ENCODE results near the gene TYW1B.
"Not testable (repeated sequence)": the region's sequence is repeated elsewhere in the genome, so short reads cannot be mapped to it uniquely, and the experiment has no call there.

TYW1B gene

DNA sequence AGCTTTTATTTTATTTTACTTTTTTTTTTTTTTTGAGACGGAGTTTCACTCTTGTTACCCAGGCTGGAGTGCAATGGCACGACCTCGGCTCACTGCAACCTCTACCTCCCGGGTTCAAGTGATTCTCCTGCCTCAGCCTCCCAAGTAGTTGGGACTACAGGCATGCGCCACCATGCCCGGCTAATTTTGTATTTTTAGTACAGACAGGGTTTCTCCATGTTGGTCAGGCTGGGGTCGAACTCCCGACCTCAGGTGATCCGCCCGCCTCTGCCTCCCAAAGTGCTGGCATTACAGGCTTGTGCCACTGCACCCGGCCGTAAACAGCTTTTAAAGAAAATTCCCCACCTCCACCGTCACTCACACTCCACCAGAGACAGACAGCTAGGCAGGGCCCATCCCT lies 19.5 kb downstream of the TYW1B start:
- not testable (repeated sequence) for H3K4me1 ChIP-seq (ENCODE audit: control insufficient read depth, insufficient read depth, low read length); H3K4me3 ChIP-seq (ENCODE audit: low read length); DNase-seq (ENCODE audit: low read depth); H3K9ac ChIP-seq (ENCODE audit: low read length); H3K9me3 ChIP-seq (ENCODE audit: control insufficient read depth, low read length); H3K27me3 ChIP-seq (replicated peaks; ENCODE audit: control insufficient read depth, insufficient read depth, low read length)
- H3K36me3 ChIP-seq (ENCODE audit: control insufficient read depth, insufficient read depth, low read length, severe bottlenecking): peaks cover 10% of the 10 kb centered on the region

DNA sequence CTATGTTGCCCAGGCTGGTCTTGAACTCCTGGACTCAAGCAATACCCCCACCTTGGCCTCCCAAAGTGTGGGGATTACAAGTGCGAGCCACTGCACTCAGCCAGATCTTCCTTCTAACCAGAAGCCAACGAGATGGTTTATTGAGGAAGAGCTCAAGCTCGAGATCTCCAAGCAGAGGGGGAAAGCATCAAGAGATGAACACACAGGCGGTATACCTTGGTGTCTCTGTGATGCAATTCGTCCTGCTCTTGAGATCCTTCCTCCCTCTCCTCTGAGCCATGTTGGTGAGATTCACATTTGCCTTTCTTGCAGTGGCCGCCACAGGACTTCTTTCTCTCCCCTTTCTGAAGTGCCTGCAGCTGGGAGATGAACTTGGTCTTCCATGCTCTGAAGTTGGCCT lies 21.1 kb downstream of the TYW1B start:
- not testable (repeated sequence) for H3K27me3 ChIP-seq (replicated peaks; ENCODE audit: control insufficient read depth, insufficient read depth, low read length); DNase-seq (ENCODE audit: low read depth); H3K4me3 ChIP-seq (ENCODE audit: low read length); H3K9me3 ChIP-seq (ENCODE audit: control insufficient read depth, low read length); H3K4me1 ChIP-seq (ENCODE audit: control insufficient read depth, insufficient read depth, low read length); H3K9ac ChIP-seq (ENCODE audit: low read length)
- peaks cover 10% of the 10 kb centered on the region for H3K36me3 ChIP-seq (ENCODE audit: control insufficient read depth, insufficient read depth, low read length, severe bottlenecking)

DNA sequence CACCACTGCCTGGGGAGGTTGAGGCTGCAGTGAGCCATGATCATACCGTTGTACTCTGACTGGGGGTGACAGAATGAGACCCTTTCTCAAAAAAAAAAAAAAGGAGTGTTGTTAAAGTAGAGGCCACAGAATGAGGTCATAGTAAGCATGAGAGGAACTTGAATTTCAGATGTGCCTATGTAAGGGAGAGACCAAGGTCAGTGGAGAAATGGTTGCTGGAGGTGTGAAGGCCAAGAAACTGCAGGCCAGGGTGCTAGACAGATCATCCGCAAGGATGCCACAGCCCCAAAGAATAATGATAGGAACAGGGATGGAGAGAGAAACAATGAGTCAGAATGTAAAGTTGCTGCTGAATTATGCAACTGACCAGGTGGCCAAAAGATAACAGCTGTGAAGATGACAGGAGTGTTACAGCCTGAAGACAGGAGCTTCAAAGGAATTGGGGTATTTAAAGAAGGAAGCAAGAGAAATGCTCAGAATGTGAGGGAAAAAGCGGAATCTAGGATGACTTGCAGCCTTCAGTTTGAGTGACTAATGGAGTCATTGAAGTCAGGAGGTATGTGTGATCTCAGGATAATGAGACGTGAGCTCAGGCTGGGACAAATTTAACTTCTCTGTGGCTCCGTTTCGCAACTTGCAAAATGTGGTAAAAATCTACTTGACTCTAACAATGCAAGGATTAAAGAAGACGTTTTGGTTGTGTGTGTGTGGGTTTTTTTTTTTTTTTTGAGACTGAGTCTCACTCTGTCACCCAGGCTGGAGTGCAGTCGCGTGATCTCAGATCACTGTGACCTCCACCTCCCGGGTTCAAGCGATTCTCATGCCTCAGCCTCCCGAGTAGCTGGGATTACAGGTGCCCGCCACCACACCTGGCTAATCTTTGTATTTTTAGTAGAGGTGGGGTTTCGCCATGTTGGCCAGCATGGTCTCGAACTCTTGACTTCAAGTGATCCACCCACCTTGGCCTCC lies 22.2 kb downstream of the TYW1B start:
- peak; percentile 39 for DNase-seq (ENCODE audit: low read depth)
- Histone ChIP-seq H3K4me1 (ENCODE audit: control insufficient read depth, insufficient read depth, low read length) (no peaks in the 10 kb centered on the region), H3K36me3 (ENCODE audit: control insufficient read depth, insufficient read depth, low read length, severe bottlenecking) (peaks cover 10% of the 10 kb centered on the region), H3K27me3 (replicated peaks; ENCODE audit: control insufficient read depth, insufficient read depth, low read length) (no peaks in the 10 kb centered on the region), H3K9ac (ENCODE audit: low read length) (no peak overlapping the region), H3K9me3 (ENCODE audit: control insufficient read depth, low read length) (no peaks in the 10 kb centered on the region), H3K4me3 (ENCODE audit: low read length) (no peak overlapping the region)

DNA sequence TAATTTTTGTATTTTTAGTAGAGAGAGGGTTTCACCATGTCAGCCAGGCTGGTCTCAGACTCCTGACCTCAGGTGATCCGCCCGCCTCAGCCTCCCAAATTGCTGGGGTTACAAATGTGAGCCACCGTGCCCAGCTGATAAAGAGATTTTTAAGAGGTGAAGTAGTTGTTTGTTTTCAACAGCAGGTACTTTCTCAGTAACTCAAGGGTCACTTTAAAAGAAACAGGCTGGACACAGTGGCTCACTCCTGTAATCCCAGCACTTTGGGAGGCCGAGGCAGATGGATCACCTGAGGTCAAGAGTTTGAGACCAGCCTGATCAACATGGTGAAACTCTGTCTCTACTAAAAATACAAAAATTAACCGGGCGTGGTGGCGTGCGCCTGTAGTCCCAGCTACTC lies 24.2 kb downstream of the TYW1B start:
- H3K9me3 ChIP-seq (ENCODE audit: control insufficient read depth, low read length); H3K27me3 ChIP-seq (replicated peaks; ENCODE audit: control insufficient read depth, insufficient read depth, low read length); H3K4me3 ChIP-seq (ENCODE audit: low read length); H3K4me1 ChIP-seq (ENCODE audit: control insufficient read depth, insufficient read depth, low read length); H3K9ac ChIP-seq (ENCODE audit: low read length); DNase-seq (ENCODE audit: low read depth): not testable (repeated sequence)
- peaks cover 10% of the 10 kb centered on the region for H3K36me3 ChIP-seq (ENCODE audit: control insufficient read depth, insufficient read depth, low read length, severe bottlenecking)

DNA sequence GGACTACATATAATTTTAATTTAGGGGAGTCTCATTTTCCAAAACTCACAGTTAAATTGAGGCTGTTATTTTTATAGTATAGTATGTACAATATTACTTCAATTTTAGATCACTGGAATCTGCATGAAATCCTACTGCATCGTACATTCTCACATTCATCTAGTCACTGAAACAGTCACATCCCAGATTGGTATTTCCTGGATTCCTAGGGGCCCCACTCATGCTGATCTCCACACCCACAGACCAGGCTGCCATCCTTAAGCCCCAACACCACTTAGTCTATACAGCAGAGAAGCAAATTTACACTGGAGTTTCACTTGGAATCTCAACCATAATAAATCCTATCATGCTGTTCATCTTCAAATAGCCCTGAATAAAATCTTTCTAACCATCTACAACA lies 26.4 kb downstream of the TYW1B start:
- not testable (repeated sequence) for H3K4me3 ChIP-seq (ENCODE audit: low read length); H3K9me3 ChIP-seq (ENCODE audit: control insufficient read depth, low read length); H3K4me1 ChIP-seq (ENCODE audit: control insufficient read depth, insufficient read depth, low read length); H3K36me3 ChIP-seq (ENCODE audit: control insufficient read depth, insufficient read depth, low read length, severe bottlenecking); H3K27me3 ChIP-seq (replicated peaks; ENCODE audit: control insufficient read depth, insufficient read depth, low read length); H3K9ac ChIP-seq (ENCODE audit: low read length)
- DNase-seq (ENCODE audit: low read depth): peak; percentile 41

DNA sequence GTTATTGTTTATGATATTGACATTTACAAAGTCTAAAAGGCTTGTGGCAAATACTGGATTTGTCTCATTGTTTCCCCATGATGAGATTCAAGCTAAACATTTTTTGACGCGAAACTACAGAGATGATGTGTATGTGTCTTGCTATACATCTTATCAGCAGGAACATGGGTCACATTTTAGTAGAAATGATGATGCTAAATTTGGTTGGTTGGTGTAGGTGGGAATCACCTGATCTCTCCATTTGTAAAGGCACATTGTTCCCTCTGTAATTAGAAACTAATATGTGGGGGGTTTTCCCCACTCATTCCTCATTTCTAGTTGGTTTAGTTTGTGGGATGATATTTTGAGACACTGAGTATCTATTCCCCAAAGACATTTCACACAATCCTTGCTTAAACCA lies 32.6 kb downstream of the TYW1B start:
- H3K27me3 ChIP-seq (replicated peaks; ENCODE audit: control insufficient read depth, insufficient read depth, low read length); H3K36me3 ChIP-seq (ENCODE audit: control insufficient read depth, insufficient read depth, low read length, severe bottlenecking); H3K4me3 ChIP-seq (ENCODE audit: low read length); DNase-seq (ENCODE audit: low read depth); H3K4me1 ChIP-seq (ENCODE audit: control insufficient read depth, insufficient read depth, low read length); H3K9ac ChIP-seq (ENCODE audit: low read length); H3K9me3 ChIP-seq (ENCODE audit: control insufficient read depth, low read length): not testable (repeated sequence)

DNA sequence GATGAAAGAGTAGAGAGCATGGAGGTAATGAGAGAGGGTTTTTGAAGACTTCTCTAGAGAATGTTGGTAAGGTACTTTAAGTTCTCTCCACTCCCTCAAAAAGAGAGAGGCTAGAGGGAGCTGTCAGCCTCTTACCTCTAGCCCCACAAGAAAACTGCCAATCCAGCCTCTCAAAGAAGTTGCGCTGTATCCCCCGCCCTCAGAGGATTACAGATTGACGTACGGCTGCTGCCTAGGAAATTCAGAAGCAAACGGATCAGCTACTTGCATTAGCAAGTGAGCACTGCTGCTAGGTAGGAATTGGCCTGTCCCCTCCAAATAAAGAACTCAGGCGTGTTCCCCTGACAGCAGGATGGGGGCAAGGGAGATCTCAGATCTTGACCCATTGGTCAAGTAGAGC lies 34.2 kb downstream of the TYW1B start:
- no peak overlapping the region for H3K9ac ChIP-seq (ENCODE audit: low read length)
- H3K27me3 ChIP-seq (replicated peaks; ENCODE audit: control insufficient read depth, insufficient read depth, low read length): no peaks in the 10 kb centered on the region
- DNase-seq (ENCODE audit: low read depth): no peak
- H3K36me3 ChIP-seq (ENCODE audit: control insufficient read depth, insufficient read depth, low read length, severe bottlenecking): no peaks in the 10 kb centered on the region
- H3K4me3 ChIP-seq (ENCODE audit: low read length): no peak overlapping the region
- no peaks in the 10 kb centered on the region for H3K9me3 ChIP-seq (ENCODE audit: control insufficient read depth, low read length)
- H3K4me1 ChIP-seq (ENCODE audit: control insufficient read depth, insufficient read depth, low read length): no peaks in the 10 kb centered on the region

DNA sequence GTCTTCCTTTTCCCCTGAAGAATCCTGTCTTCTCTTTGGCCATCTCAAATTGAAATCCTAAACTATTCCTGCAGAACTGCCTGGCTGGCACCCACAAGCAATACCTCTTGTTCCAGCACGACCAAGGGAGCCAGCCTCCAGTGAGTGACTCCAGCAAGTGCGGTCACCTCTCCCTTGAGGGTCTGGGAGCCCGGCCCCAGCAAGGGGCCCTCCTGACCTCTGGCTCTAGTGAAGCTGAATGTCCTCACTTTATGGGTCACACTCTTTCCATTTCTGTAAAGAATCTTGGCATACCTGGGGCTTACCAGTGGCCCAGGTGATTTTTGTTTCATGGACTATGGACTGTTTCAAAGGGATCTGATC lies 37.3 kb downstream of the TYW1B start:
- not testable (repeated sequence) for DNase-seq (ENCODE audit: low read depth); H3K4me3 ChIP-seq (ENCODE audit: low read length); H3K9ac ChIP-seq (ENCODE audit: low read length); H3K9me3 ChIP-seq (ENCODE audit: control insufficient read depth, low read length); H3K4me1 ChIP-seq (ENCODE audit: control insufficient read depth, insufficient read depth, low read length); H3K36me3 ChIP-seq (ENCODE audit: control insufficient read depth, insufficient read depth, low read length, severe bottlenecking); H3K27me3 ChIP-seq (replicated peaks; ENCODE audit: control insufficient read depth, insufficient read depth, low read length)

DNA sequence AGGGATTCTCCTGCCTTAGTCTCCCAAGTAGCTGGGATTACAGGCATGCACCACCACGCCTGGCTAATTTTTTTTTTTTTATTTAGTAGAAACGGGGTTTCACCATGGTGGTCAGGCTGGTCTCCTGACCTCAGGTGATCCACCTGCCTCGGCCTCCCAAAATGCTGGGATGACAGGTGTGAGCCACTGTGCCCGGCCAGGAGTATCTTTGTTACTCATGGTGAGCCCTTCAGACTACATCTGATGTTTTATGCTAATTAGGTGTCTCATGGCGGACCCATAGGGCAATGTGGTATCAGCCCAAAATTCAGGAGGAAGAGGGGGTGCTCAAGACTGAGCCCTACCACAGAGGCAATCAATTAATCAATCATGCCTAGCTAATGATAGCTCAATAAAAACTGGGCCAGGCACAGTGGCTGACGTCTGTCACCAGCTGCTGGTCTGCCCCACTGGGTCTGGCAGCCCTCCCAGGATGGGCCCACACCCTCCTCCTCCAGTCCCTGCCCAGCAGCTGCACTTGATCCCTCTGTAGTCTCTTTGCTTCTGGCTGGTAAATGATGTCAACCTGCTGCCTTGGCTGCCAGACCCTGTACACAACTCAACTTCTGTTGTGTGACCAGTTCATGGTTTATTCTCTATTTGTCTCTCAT lies 37.8 kb downstream of the TYW1B start:
- H3K9ac ChIP-seq (ENCODE audit: low read length); H3K4me3 ChIP-seq (ENCODE audit: low read length); H3K36me3 ChIP-seq (ENCODE audit: control insufficient read depth, insufficient read depth, low read length, severe bottlenecking); H3K4me1 ChIP-seq (ENCODE audit: control insufficient read depth, insufficient read depth, low read length); H3K27me3 ChIP-seq (replicated peaks; ENCODE audit: control insufficient read depth, insufficient read depth, low read length); H3K9me3 ChIP-seq (ENCODE audit: control insufficient read depth, low read length); DNase-seq (ENCODE audit: low read depth): not testable (repeated sequence)

DNA sequence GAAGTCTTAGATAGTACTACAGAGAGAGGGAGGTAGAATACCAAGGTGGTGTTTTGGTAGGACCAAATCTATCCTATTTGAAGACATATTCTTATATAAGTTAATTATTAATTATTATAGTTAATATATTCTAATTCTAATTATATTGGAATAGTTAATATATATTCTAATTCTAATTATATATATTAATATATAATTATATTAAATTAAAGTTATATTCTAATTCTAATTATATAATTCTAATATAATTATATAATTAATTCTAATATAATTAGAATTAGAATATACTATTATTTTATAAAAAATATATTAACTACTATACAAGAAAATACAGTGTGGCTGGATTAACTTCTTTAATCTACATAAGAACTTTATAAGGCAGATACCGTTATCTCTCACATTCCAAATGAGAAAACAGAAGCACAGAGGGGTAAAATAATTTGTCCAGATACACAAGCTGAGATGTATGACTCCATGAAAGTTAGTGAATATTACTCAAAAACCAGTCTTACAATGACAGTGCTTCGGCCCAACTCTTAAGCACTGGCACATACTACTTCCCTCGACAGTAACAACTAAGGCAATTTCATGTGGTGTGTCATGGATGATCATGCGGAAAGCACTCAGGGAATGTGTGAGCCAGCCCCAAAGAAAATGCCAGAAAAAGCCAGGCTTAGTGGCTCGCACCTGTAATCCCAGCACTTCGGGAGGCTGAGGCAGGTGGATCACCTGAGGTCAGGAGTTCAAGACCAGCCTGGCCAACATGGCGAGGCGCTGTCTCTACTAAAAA lies 42.6 kb downstream of the TYW1B start:
- Histone ChIP-seq H3K36me3 (ENCODE audit: control insufficient read depth, insufficient read depth, low read length, severe bottlenecking) (no peaks in the 10 kb centered on the region), H3K9me3 (ENCODE audit: control insufficient read depth, low read length) (no peaks in the 10 kb centered on the region), H3K4me1 (ENCODE audit: control insufficient read depth, insufficient read depth, low read length) (peaks cover 10% of the 10 kb centered on the region), H3K9ac (ENCODE audit: low read length) (no peak overlapping the region), H3K4me3 (ENCODE audit: low read length) (no peak overlapping the region), H3K27me3 (replicated peaks; ENCODE audit: control insufficient read depth, insufficient read depth, low read length) (no peaks in the 10 kb centered on the region)
- DNase-seq (ENCODE audit: low read depth): peak; percentile 36

DNA sequence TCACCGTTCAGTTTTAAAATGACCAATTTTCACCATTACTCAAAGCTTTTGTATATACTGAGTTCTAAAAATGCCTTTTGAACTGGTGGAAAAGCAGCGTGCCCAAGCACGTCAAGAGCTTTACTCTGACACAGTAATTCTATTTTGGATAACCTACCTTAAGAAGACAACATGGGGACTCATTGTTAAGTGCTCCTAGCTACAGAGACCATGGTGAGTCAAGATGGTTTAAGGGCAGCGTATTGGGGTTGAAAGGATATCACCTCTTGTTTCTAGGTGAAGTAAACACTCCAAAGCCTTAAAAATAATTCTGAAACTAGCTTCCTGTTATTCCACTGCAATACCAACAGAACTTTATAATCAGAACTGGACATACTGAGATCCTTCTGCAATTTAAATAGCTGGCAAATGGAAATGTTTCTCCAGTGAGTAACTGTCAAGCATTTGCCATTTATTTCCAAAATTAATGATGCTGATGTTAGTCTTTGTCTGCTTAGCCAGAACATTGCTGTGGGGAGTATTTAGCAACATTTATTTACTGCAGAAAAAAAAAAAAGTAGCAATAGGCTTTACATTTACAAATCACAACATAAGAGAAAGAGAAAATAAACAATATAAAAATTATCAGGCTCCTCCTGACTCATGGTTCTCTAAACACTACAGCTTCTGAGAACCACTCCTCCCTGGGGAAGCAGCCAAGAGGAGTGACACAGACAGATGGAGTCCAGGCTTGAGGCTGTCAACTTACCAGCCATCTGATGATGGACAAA lies 44.2 kb downstream of the TYW1B start:
- H3K27me3 ChIP-seq (replicated peaks; ENCODE audit: control insufficient read depth, insufficient read depth, low read length); H3K9me3 ChIP-seq (ENCODE audit: control insufficient read depth, low read length); H3K36me3 ChIP-seq (ENCODE audit: control insufficient read depth, insufficient read depth, low read length, severe bottlenecking); H3K9ac ChIP-seq (ENCODE audit: low read length); H3K4me3 ChIP-seq (ENCODE audit: low read length): not testable (repeated sequence)
- DNase-seq (ENCODE audit: low read depth): peak; percentile 74
- peaks cover 12% of the 10 kb centered on the region for H3K4me1 ChIP-seq (ENCODE audit: control insufficient read depth, insufficient read depth, low read length)

All from adipocyte (in vitro differentiated cells).